Muscle layer of colon (tissue), 2 donors: Measurements from ENCODE around the gene ENTREP3.

Source experiments
- H3K27ac ChIP-seq: one replicate; pipeline ENCODE4 v1.7.0; 2013; ENCODE audit warnings: low read depth, mild to moderate bottlenecking, low read length, moderate library complexity
- H3K27me3 ChIP-seq, 2 donors: one replicate each; pipeline ENCODE4 v1.7.0; 2013; ENCODE audit warnings: low read length in 2 of 2, mild to moderate bottlenecking in 2 of 2; ENCODE audit not compliant: insufficient read depth in 2 of 2, control insufficient read depth in 1 of 2
- H3K36me3 ChIP-seq: one replicate; pipeline ENCODE4 v1.7.0; 2013; ENCODE audit warnings: mild to moderate bottlenecking, low read length; ENCODE audit not compliant: insufficient read depth
- H3K4me1 ChIP-seq: one replicate; pipeline ENCODE4 v1.7.0; 2013; ENCODE audit warnings: mild to moderate bottlenecking, low read length; ENCODE audit not compliant: insufficient read depth
- H3K4me3 ChIP-seq, 2 donors: one replicate each; pipeline ENCODE4 v1.7.0; 2013; ENCODE audit warnings: low read length in 2 of 2, low read depth in 1 of 2, mild to moderate bottlenecking in 1 of 2, moderate library complexity in 1 of 2
- H3K9ac ChIP-seq: one replicate; pipeline ENCODE4 v1.7.0; 2013; ENCODE audit warnings: low read length
- H3K9me3 ChIP-seq: one replicate; pipeline ENCODE4 v1.7.0; 2013; ENCODE audit warnings: mild to moderate bottlenecking, low read length
- donor health status: abdominal sarcoma.
- donor health status: Adenocarcinoma of cecum.

Gene ENTREP3

DNA sequence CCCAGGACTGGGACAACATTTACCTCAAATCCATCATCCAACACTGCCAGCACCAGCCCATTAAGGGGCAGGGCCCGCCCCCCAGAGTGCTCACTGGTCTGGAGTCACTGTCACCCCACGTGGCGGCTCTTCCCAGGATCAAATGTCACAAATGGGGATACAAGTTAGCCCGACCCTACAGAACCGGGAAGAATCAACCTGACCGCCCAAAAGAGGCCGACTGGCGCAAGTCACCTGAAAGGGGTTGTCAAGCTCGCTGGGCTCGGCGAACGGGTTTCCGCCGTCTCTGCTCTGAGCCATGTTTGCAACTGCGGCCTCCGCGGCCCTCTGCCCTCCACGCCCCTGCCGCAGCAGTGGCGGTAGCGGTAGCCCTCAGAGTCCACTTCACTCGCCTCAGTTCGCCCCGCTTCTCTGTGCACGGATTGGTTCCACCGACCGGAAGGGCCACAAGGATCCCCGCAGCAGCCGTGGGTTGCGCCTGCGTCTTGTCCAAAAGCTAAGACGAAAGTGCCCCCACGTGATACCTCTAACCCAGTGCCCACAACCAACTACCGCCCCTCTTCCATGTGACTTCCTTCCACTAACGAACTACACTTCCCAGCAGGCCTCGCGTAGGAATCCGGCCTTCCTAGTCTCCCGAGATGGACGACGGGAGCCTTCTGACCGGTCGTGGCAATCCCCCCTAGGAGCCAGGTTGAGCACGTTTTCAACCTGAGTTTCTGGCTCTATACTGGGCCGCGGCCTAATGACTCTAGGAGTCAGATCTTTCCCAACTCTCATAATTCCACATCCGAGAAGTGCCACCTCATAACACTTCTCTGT lies 6.8 kb upstream of the ENTREP3 start, which contains the start of gene SCAMP3:
SCAMP3 (minus strand) TSS at position 509 of the 822 bp plus-strand sequence; CDS start at position 300, 209 bp downstream.
- Histone ChIP-seq H3K9ac (peak within 1 kb of the TSS; percentile 83), H3K4me3 (peak within 1 kb of the TSS; percentile 90 to 97), H3K27me3 (no peaks in the 10 kb centered on the region), H3K9me3 (no peaks in the 10 kb centered on the region), H3K36me3 (peaks cover 54% of the 10 kb centered on the region), H3K4me1 (peaks cover 15% of the 10 kb centered on the region), H3K27ac (peak within 1 kb of the TSS; percentile 97)

DNA sequence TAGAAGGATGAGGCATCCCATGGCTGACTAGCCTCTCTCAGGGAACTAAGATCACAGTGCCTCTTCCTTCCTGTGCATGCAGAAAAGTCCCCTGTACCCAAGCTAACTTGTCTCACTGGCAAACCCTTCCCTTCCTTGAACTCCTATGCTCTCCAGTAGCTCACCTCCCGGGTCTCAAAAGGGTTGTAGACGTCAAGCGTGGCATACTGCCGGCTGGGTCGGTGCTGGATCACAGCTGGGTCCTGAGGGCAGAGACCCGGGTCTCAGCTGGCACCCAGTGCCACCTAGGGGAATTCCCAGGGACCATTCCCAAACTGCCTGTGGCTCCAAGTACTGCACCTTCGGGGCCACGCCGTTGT lies 6.2 kb upstream of the ENTREP3 start:
- peak overlapping the region; percentile 97 for H3K27ac ChIP-seq
- peaks cover 54% of the 10 kb centered on the region for H3K36me3 ChIP-seq
- no peaks in the 10 kb centered on the region for H3K27me3 ChIP-seq
- peak overlapping the region; percentile 90 to 97 for H3K4me3 ChIP-seq
- H3K4me1 ChIP-seq, result peaks cover 18% of the 10 kb centered on the region
- H3K9ac ChIP-seq, result peak overlapping the region; percentile 83
- no peaks in the 10 kb centered on the region for H3K9me3 ChIP-seq

DNA sequence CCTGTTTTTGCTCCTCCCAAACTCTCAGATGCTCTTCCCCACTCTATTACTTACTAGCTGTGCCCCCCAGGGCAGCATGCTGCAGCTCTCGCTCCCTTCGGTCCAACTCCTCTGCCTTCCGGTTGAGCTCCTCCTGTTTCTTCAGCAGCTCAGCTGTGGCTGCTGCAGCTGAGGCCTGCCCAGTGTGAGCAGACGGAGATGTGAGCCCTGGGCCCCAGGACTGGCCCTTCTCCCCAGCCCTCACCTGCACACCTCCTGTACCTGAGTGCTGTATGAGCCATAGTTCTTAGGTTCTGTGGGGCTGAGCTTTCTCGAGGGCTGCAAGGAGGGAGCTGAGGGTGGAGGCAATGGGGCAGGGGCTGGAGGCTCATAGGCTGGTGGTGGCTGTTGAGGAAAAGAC lies 5.0 kb upstream of the ENTREP3 start:
- Histone ChIP-seq H3K27me3 (no peaks in the 10 kb centered on the region), H3K27ac (no peak overlapping the region), H3K4me1 (peaks cover 28% of the 10 kb centered on the region), H3K9ac (peak overlapping the region; percentile 83), H3K36me3 (peaks cover 49% of the 10 kb centered on the region), H3K9me3 (no peaks in the 10 kb centered on the region), H3K4me3 (no peak overlapping the region)

DNA sequence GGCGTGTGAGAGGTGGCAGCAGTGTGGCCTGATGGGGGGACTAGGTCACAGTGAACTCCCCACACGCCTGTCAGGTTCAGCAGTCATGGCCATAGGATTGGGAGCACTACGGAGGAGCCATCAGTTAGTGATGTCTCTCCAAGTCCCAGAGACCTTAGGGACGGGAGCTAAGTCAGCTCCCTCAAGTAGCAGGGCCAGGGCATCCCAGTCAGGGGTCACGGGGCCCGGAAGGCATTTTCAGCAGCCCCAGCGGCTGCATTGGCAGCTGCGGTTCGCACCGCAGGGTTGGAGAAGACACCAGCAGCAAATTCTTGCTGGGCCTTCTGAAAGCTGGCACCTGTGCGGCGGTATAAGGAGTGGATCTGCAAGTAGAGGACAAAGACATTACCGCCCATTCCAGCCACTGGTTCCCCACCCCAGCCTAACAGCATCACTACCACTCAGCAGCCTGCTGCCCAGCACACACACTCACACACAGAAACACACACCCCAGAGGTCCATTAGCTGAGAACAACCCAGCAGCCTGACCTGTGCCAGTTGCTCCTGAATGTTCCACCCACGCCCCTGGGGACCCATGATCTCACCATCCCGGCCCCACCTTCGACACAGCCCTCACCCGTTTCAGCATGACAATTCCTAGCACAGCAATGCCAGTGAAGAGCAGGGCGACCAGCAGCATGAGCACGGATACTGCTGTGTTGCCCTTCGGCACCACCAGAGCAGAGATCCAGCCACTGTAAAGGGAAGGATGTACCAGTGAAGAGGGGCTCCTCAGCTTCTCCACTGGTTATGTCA lies 972 bp upstream of the ENTREP3 start:
- no peaks in the 10 kb centered on the region for H3K27me3 ChIP-seq
- peak overlapping the region; percentile 76 for H3K9ac ChIP-seq
- peaks cover 23% of the 10 kb centered on the region for H3K36me3 ChIP-seq
- peaks cover 40% of the 10 kb centered on the region for H3K4me1 ChIP-seq
- H3K9me3 ChIP-seq, result no peaks in the 10 kb centered on the region
- peak overlapping the region; percentile 63 to 66 for H3K4me3 ChIP-seq
- peak overlapping the region; percentile 84 for H3K27ac ChIP-seq

DNA sequence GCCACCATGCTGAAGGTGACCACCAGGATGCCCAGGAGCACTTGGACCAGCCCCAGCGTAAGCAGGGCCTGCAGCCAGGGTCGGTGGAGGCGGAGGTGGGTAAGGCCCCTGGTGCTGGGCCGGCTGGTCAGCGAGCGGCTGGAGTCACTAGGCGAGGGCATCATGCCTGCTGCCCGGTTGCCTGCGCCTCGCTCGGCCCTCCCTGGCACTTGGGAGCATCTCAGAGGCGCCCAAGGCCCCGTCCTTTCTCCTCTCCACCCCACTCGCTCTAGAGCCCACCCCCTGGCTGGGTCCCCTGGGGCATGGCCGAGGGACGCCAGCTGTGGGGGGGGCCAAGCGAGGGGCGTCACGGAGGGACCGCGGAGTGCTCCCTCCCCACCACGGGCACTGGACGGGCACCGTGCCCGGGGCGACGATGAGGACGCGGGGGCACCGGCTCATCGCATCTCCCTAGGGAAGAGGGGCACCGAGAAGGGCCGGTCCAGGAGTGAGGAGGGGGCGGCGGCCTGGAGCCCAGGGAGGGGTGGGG lies 505 bp downstream of the ENTREP3 start:
- H3K4me3 ChIP-seq, result peak overlapping the region; percentile 63 to 66
- H3K27ac ChIP-seq, result peak overlapping the region; percentile 84
- H3K27me3 ChIP-seq, result no peaks in the 10 kb centered on the region
- peaks cover 18% of the 10 kb centered on the region for H3K36me3 ChIP-seq
- peak overlapping the region; percentile 76 for H3K9ac ChIP-seq
- H3K9me3 ChIP-seq, result no peaks in the 10 kb centered on the region
- peaks cover 39% of the 10 kb centered on the region for H3K4me1 ChIP-seq

DNA sequence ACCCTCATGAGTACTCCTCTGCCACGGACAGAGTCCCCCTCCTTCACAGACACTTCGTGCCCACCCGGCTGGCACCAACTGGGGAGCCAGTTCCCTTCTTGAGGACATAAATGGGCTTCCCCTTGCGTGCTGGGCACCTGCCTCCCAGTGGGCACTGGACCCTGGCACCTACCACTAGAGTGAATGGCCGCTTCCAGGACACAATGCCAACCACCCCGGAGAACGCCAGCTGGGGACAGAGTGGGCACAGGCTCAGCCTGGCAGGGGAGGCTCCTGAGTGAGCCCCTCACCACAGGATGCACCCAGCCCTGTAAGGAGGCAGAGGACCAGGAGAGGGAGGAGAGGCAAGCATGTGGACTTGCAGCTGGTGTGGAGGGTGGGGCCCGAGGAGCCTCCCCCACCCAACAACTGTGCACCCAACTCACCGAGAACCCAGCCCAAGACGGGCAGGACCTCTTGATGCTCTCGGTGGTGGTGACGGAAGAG lies 1.0 kb downstream of the ENTREP3 start:
- Histone ChIP-seq H3K4me3 (peak overlapping the region; percentile 63 to 66), H3K9me3 (no peaks in the 10 kb centered on the region), H3K9ac (peak overlapping the region; percentile 76), H3K36me3 (peaks cover 18% of the 10 kb centered on the region), H3K4me1 (peaks cover 39% of the 10 kb centered on the region), H3K27ac (peak overlapping the region; percentile 84), H3K27me3 (no peaks in the 10 kb centered on the region)

DNA sequence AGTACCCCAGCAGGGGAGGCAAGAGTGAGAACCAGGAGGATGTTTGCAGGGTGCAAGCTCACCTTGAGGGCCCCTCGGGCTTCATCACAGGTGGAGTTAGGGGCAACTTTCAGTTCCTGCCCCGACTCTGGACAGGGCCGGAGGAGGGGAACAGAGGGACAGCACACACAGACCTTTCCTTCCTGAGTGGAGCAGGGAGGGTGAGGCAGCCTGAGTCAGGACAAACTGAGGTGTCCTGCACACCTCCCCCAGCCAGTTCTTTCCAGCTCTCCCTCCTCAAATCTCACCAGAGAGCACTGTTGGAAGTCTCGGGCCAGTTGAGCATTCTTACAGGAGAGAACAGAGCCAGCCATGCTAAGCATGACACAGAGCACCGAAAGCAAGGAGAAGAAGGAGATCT lies 1.5 kb downstream of the ENTREP3 start:
- peak overlapping the region in 1 of 2 donors; percentile 66 for H3K4me3 ChIP-seq
- peaks cover 17% of the 10 kb centered on the region for H3K36me3 ChIP-seq
- H3K9ac ChIP-seq, result peak overlapping the region; percentile 76
- H3K4me1 ChIP-seq, result peaks cover 39% of the 10 kb centered on the region
- H3K27me3 ChIP-seq, result no peaks in the 10 kb centered on the region
- no peaks in the 10 kb centered on the region for H3K9me3 ChIP-seq
- H3K27ac ChIP-seq, result no peak overlapping the region

DNA sequence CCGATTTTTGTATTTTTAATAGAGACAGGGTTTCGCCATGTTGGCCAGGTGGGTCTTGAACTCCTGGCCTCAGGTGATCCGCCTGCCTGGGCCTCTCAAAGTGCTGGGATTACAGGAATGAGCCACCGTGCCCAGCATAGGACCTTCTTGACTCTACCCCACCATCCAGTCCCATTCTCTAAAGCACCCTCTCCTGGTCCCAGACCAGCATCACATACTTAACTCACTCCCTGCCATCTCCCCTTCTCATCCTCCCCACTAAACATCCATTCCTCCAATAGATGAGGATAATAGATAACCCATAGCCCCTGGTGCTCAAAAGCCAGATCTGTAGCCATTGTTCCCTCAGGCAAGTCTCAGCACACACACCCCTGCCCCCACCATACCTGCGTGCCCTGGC lies 2.1 kb downstream of the ENTREP3 start:
- H3K27ac ChIP-seq, result no peak overlapping the region
- H3K9ac ChIP-seq, result no peak overlapping the region
- H3K27me3 ChIP-seq, result no peaks in the 10 kb centered on the region
- H3K9me3 ChIP-seq, result no peaks in the 10 kb centered on the region
- peaks cover 39% of the 10 kb centered on the region for H3K4me1 ChIP-seq
- peak overlapping the region in 1 of 2 donors; percentile 66 for H3K4me3 ChIP-seq
- H3K36me3 ChIP-seq, result peaks cover 14% of the 10 kb centered on the region

DNA sequence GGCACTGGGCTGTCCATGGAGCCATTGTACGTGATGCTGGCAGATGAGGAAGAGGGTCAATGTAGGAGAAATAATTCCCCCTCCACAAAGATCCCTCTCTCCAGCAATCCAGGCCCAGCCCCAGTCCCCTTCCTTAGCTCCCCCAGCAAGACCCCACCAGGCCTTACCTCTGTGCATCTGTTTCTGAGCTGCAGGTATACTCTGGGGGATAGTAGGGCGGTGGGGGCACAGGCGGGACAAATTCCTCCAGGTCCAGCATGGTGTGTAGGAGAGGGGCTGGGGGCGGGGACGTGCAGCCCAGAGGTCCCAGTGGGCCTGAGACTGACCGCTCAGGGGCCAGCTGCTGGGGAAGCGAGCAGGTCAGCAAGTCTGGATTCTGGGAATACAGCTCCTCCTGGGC lies 3.7 kb downstream of the ENTREP3 start:
- Histone ChIP-seq H3K9ac (no peak overlapping the region), H3K36me3 (peaks cover 19% of the 10 kb centered on the region), H3K4me1 (peaks cover 36% of the 10 kb centered on the region), H3K9me3 (no peaks in the 10 kb centered on the region), H3K27ac (no peak overlapping the region), H3K27me3 (no peaks in the 10 kb centered on the region), H3K4me3 (no peak overlapping the region)

DNA sequence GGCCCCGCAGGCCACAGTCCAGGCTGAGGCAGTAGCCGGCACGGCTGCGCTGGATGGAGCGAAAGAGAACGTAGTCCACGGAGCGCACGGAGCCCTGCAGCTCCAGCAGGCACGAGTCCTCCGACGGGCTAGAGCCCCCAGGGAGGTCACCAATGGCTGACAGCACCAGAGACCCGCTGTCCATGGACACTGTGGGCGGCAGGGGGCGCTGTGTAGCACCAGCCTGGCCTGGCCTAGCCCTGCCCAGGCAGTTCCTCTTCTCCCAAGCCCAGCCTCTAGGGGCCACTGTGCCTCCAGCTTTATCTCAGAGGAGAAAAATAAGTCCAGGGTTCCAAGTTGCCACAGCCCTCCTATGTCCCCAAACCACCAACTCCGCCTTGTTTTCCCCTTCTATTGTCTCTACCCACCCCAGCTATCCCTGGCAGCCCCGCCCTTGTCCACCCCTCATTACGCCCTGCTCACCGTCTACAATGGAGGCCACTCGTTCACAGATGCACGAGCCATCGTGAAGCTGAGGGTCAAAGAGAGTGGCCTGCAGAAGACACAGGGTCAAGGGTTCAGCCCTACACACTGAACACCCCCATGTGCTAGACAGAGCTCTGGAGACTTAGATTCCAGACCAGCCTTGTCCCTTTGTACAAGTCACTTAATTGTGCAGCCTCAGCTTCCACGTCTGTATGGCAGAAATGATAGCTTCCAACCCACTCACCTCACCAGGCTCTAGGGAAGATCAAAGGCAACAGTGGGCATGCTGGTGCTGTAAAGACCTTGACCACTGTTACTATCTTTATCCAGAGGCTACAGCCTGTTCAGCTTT lies 4.4 kb downstream of the ENTREP3 start:
- no peaks in the 10 kb centered on the region for H3K27me3 ChIP-seq
- H3K9me3 ChIP-seq, result no peaks in the 10 kb centered on the region
- peaks cover 13% of the 10 kb centered on the region for H3K36me3 ChIP-seq
- H3K4me1 ChIP-seq, result peaks cover 29% of the 10 kb centered on the region
- no peak overlapping the region for H3K9ac ChIP-seq
- peak overlapping the region; percentile 76 for H3K27ac ChIP-seq
- H3K4me3 ChIP-seq, result peak overlapping the region in 1 of 2 donors; percentile 29
